GM13977 (cell line): ENCODE results near the gene LPAR3.

Experiments
- DNase-seq: peaks from one replicate; pipeline ENCODE4 v3.0.0; 2012; ENCODE audit warnings: low spot score
- CTCF ChIP-seq: IDR thresholded peaks from 2 replicates; pipeline ENCODE4 v1.5.1; 2012; ENCODE audit warnings: mild to moderate bottlenecking, control low read depth; ENCODE audit not compliant: insufficient read depth; ENCODE audit errors: extremely low read depth, missing control alignments
- in situ Hi-C: fragments of 300-500 bp; cut with MboI; formaldehyde crosslinking; loops from one replicate; pipeline ENCODE4 v1.12.0; 2022; ENCODE audit warnings: low sequenced_read_pairs, low pct_unique_long_range_greater_than_20kb, mixed read lengths, inconsistent platforms; ENCODE audit not compliant: unreplicated experiment

The LPAR3 gene

DNA sequence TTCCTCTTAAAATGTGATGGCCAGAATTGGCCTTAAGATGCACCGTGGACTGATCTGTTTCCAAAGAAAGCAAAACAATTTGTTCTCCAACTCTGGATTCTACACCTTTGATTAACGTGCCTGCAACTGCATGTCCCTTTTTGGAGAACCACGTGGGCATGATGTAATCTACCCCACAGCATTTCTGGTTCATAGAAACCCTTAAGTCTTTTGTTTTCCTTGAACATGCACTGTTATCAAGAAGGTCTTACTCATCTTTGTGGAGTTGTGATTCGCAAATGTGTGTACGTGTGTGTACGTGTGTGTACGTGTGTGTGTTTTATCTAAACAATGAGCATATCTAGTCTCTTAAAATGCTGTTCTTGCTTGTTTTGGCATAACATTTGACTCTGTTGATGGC, 57.8 kb downstream of the LPAR3 start:
- in situ Hi-C loops: no loop called here
- no peak for DNase-seq
- TF ChIP-seq CTCF: no peak

DNA sequence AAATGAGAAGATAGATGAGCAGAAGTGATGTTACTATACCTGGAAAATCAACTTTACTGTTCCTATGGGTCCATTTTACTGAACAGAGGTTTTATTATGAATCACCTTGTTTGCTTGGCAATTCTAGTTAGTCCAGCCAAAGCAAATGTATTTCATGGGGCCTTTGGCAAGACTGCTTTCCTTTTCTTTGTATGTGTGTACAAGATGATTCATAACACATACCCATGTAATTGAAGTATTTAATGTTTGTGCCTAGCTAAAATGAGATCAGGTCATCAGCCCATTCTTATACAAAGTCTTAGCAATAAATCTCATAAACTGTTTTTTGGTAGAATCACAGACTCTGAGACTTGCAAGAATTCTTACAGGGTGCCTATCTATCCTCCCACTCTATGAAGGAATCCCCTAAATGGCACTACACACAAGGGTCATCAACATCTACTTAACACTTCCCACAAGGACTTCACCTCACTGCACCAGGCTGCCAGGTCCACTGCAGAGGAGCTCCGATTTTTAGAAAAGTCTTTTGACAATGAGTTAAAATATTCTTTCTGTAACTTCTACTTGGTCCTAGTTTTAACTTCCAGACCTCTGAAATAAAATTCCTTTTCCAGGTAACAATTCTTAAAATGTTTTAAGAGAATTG, 58.5 kb downstream of the LPAR3 start:
- in situ Hi-C loops: no loop called here
- no peak for DNase-seq
- TF ChIP-seq CTCF: no peak

DNA sequence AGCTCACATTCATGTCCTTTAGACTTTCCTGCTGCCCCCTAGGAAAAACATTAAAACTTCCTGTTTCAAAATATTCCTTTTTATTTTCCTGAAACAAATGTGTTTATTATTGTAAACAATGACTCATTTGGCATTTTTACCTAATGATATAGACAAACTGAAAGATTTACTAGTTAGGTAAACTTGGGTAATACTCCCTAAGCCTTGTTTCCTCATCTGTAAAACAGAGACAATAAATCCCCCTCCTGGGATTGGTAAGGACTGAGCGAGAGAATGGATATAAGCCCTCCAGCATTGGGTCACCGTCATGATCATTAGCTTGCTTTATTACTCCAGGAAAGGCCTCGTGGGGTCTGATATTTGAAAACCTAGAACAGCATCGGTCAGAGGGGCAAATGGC, 59.8 kb downstream of the LPAR3 start:
- in situ Hi-C loops: no loop called here
- TF ChIP-seq CTCF: no peak
- DNase-seq: no peak

DNA sequence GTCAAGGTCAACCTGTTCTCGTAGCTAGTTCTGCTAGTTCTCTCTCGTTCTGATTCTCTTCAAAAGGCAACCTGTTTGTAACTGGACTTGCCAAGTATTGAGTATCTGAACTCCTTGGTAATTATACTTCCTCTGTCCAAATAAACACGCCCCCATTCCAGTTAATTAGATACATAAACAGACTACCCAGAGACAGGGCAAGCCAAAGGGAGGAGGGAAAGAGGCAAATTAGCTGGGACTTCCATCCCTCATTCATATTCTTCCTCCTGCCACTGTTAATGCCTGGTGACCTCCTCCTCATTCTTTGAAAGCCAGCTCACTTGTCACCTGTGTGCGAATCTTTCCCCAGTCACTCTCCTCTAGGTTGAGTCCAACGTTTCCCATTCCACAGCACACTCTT, 62.9 kb downstream of the LPAR3 start:
- TF ChIP-seq CTCF: no peak
- DNase-seq: no peak
- in situ Hi-C loops: no loop called here

GRCh38 chr1:84827976-84828375, 65.0 kb downstream of the LPAR3 start:
- in situ Hi-C loops: no loop called here
- no peak for DNase-seq
- TF ChIP-seq CTCF: no peak

- DNase-seq: no peak
- in situ Hi-C loops: no loop called here
- TF ChIP-seq CTCF: no peak
Observed at GRCh38 chr1:84827555-84827954, 65.5 kb downstream of the LPAR3 start.

DNA sequence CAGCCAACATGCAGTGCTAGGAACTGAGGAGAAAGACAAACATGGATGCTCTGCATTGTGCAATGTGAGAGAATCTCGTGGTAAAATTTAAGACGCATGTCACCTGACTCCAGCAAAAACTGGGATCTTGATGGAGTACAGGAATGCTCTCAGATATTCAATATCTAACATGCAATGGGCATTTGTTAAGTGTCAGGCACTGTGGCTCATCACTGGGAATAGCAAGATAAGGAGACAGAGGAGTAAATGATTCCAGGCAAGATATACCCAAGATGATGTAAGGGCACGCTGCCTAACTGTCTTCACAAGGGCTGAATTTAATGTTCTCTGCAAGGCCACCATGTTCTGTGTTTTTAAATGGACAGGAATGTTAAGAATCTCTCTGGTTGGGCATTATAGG, 67.8 kb downstream of the LPAR3 start:
- no peak for TF ChIP-seq CTCF
- no peak for DNase-seq
- in situ Hi-C loops: no loop called here
